ENCODE data around the gene C1QTNF6.

Gene C1QTNF6

DNA sequence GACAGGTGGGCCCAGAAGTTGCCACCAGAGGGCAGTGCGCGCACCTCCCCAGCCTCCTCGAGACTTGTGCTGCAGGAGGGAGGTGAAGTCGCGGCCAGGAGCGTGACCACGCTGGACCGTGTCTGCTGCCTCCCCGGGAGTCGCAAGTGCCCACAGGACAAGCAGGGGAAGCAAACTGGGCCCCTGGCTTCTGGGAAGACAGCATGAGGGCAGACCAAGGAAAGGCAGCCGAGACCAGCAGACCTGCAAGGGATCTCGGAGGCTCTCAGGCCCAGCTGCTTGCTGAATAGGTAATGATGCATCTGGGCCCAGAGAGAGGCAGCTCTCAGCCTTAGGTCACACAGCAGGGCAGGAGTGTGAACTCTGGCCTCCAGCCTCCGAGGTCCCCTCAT, 21.4 kb downstream of the C1QTNF6 start:
- peaks cover 6% of the 10 kb centered on the region for H3K4me1 Mint-ChIP-seq (ENCODE audit: low read depth)
- peaks cover under 1% of the 10 kb centered on the region for H3K9me3 Mint-ChIP-seq
- peaks cover 37% of the 10 kb centered on the region for H3K27me3 Mint-ChIP-seq
- no peak overlapping the region for H3K4me3 Mint-ChIP-seq
- H3K36me3 Mint-ChIP-seq (ENCODE audit: low read depth), result no peaks in the 10 kb centered on the region
- H3K27ac Mint-ChIP-seq, result no peak overlapping the region
- intact Hi-C loops (cut with micrococcal nuclease), result loop anchor here (1.0 to 5.0 kb wide), 2 partner anchors 32 to 291 kb away; no protein-coding TSS in a partner anchor

DNA sequence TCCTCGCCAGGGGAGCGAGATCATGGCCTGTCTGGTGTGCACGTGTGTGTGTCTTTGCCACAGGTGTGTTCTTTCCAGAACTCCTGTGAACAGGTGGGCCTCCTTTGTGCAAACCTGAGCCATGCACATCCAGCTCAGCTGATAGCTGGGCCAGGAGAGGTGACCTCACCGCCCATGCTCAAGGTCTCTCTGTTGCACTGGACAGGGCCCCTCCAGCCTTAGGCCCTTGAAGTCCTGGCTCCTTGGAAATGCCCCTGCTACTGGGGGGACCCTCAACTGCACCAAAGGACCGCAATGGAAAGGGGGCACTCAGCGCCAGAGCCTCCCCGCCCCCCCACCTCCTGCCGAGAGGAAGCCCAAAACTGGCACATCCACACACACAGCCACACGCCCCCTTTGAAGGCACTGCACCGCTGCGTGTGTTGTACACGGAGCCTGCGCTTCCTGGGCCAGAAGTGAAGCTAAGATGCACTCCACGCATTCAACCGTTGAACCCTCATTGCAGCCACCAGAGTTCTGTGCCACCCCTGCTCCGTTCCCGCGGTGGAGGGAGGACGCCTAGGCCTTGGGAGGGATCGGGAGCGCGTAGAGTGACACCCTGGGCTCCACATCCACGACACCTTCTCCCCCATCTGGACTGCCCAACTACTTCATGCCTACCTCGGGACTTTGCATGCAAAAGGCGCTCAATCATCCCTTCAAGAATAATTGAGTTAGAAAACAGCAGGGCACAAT, 21.9 kb downstream of the C1QTNF6 start:
- peaks cover 7% of the 10 kb centered on the region for H3K9me3 Mint-ChIP-seq
- intact Hi-C loops (cut with micrococcal nuclease), result loop anchor here (1.0 to 5.0 kb wide), 2 partner anchors 32 to 291 kb away; no protein-coding TSS in a partner anchor
- no peak overlapping the region for H3K4me3 Mint-ChIP-seq
- H3K27ac Mint-ChIP-seq, result no peak overlapping the region
- peaks cover 6% of the 10 kb centered on the region for H3K4me1 Mint-ChIP-seq (ENCODE audit: low read depth)
- peaks cover 31% of the 10 kb centered on the region for H3K27me3 Mint-ChIP-seq
- no peaks in the 10 kb centered on the region for H3K36me3 Mint-ChIP-seq (ENCODE audit: low read depth)

DNA sequence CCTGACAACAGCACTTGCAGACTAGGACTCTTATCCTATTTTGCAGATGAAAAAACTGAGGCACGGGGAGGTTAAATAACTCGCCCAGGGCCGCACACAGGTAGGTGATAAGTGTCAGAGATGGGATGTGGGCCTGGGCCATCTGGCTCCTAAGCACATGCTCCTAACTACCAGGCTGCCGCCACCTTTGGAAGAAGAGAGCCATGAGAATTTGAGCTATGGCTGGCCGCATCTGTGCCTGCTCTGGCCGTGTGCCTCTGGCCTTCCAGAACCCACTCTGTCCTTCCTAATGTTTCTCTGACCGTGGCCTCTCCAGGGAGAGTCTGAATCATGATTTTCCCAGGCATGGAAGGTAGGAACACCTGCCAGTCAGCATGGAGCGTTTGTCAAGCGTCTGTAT, 23.0 kb downstream of the C1QTNF6 start:
- no peak overlapping the region for H3K27ac Mint-ChIP-seq
- no peaks in the 10 kb centered on the region for H3K36me3 Mint-ChIP-seq (ENCODE audit: low read depth)
- H3K27me3 Mint-ChIP-seq, result peaks cover 30% of the 10 kb centered on the region
- intact Hi-C loops (cut with micrococcal nuclease), result loop anchor here (5.0 kb wide), 1 partner anchor 292 kb away; no protein-coding TSS in a partner anchor
- no peak overlapping the region for H3K4me3 Mint-ChIP-seq
- H3K9me3 Mint-ChIP-seq, result peaks cover 8% of the 10 kb centered on the region
- H3K4me1 Mint-ChIP-seq (ENCODE audit: low read depth), result peaks cover 6% of the 10 kb centered on the region

DNA sequence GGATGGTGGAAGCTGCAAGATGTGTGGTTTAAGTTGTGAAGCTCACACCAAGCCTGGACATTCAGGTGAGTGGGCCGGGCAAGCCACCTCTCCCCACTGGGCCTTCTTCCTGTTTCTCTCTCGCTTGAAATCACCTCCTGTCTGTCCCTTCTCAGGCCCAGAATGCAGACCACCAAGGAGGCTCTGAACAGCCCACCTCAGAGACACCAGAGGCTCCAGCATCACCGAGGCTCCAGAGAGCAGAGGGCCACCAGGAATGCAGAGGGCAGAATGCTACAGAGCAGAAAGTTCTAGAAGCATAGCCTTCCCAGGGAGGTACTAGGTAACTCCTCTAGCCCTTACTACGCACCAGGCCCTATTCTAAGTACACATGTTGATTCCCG, 23.6 kb downstream of the C1QTNF6 start:
- intact Hi-C loops (cut with micrococcal nuclease), result no loop called here
- peaks cover 8% of the 10 kb centered on the region for H3K9me3 Mint-ChIP-seq
- H3K27ac Mint-ChIP-seq, result no peak overlapping the region
- no peaks in the 10 kb centered on the region for H3K36me3 Mint-ChIP-seq (ENCODE audit: low read depth)
- peaks cover 27% of the 10 kb centered on the region for H3K27me3 Mint-ChIP-seq
- no peak overlapping the region for H3K4me3 Mint-ChIP-seq
- H3K4me1 Mint-ChIP-seq (ENCODE audit: low read depth), result peaks cover 6% of the 10 kb centered on the region

DNA sequence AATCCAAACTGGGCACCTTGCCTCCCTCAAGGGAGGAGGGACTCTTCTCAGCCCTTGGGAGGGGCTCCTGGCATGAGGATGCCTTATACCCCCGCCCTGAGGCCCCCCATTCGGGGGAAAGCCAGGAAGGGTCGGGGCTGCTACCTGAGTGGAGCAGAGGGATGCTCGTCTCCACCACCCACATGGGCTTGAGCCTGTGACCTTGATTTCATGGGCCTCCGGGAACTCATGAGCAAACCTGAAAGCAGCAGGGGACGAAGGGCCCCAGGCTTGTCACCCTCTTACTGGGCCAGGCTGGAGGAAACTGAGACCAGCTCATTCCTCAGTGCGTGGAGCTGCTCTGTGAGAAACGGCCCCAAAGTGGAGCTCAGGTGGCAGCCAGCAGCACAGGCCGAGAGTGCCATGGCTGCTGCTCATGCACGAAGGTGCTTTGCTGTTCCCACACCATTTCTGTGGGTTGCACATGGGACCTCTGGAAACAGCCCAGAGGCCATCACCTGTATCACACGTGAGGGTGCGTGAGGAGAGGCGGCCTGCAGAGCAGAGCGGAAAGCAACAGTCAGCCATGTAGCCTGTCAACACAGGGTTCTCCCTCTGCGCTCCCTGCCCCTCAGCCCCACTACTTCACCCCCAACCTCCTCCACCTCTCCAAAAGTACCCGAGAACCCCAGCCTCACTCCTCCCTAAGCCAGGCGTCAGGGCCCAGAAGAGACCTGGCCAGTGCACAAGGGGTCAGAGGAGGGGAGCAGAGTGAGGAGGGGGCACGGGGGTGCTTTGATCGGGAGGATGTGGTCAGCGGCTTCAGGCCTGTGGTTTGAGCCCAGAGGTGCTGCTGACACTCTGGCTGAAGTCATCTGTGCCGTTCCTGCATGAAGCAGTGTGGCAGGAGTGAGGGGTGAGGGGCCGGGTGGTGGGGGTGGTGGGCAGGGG, 24.2 kb downstream of the C1QTNF6 start:
- Mint-ChIP-seq H3K27me3 (peaks cover 28% of the 10 kb centered on the region), H3K27ac (no peak overlapping the region), H3K4me1 (ENCODE audit: low read depth) (peaks cover 6% of the 10 kb centered on the region), H3K9me3 (peaks cover 8% of the 10 kb centered on the region), H3K36me3 (ENCODE audit: low read depth) (no peaks in the 10 kb centered on the region), H3K4me3 (no peak overlapping the region)
- intact Hi-C loops (cut with micrococcal nuclease), result no loop called here

DNA sequence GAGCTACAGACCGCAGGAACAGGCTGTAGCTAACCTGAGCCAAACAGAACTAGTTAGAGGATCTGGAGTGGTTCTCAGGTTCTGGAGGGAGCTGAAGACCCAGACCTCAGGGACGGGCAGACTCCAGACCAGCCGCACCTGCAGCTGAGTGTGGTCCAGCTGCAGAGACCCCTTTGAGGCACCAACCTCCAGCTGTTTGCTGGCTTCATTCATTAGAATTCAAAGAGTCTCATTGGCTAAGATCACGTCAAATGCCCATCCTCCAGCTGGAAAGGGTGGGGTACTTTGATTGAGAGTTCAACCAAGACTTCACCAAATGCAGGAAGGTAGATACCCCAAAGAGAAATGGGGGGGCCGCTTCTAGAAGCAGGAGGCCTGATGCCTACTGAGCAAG, 25.0 kb downstream of the C1QTNF6 start:
- peaks cover 12% of the 10 kb centered on the region for H3K4me1 Mint-ChIP-seq (ENCODE audit: low read depth)
- peaks cover 8% of the 10 kb centered on the region for H3K9me3 Mint-ChIP-seq
- H3K36me3 Mint-ChIP-seq (ENCODE audit: low read depth), result no peaks in the 10 kb centered on the region
- H3K4me3 Mint-ChIP-seq, result no peak overlapping the region
- intact Hi-C loops (cut with micrococcal nuclease), result no loop called here
- H3K27me3 Mint-ChIP-seq, result peaks cover 25% of the 10 kb centered on the region
- H3K27ac Mint-ChIP-seq, result no peak overlapping the region

DNA sequence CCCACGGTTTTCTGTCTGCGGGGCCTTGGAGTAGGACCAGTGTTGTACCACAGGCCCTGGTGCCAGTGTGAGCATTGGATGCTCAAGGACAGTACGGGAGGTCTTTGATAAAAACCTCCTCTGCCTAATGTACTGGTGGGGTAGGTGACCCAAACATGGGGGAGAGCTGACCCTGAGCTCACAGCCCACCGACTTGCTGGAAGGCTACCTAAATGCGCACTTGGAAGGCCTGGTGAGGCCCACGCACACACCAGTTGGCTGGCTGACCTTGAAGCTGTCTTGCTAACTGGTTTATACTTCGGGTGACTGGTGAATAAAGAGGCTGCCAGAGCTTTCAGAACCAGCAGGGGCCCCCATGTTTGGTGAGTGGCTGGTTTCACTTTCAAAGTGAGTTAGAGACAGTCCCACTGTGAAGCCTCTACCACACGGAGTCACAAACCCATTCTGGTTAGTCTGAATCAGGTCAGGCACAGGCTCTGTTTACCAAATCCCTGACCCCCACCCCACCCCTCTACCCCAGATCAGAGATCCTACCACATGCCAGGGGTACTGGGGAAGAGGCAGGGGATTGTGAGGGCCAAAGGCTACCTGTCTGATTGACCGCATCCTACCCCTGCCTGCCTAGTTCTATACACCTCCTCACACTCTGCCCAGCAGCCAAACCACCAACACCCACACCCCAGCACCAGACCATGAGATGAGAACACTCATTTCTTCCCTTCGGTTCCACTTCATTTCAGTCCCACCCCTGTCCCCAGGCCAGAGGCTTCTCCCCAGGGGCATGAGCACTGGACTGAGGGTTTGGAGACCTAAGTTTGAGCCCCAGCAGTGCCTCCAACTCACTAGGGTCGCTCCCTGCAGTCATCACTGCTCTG, 25.6 kb downstream of the C1QTNF6 start:
- peaks cover 14% of the 10 kb centered on the region for H3K4me1 Mint-ChIP-seq (ENCODE audit: low read depth)
- intact Hi-C loops (cut with micrococcal nuclease), result no loop called here
- H3K27me3 Mint-ChIP-seq, result peaks cover 24% of the 10 kb centered on the region
- H3K36me3 Mint-ChIP-seq (ENCODE audit: low read depth), result no peaks in the 10 kb centered on the region
- H3K4me3 Mint-ChIP-seq, result no peak overlapping the region
- H3K9me3 Mint-ChIP-seq, result peaks cover 8% of the 10 kb centered on the region
- H3K27ac Mint-ChIP-seq, result no peak overlapping the region

DNA sequence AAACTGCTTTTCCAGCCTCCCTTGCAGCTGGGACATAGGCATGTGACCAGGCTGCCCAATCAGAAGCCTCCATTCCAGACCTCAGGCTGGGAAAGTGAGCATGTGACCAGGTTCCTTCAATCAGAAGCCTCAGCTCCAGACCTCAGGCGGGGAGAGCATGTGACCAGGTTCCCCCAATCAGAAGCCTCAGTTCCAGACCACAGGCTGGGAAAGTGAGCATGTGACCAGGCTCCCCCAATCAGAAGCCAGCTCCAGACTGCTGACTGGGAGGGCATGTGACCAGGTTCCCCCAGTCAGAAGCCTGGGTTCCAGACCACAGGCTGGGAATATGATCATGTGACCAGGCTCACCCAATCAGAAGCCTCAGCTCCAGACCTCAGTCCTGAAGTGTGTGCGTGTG, 26.6 kb downstream of the C1QTNF6 start:
- intact Hi-C loops (cut with micrococcal nuclease), result no loop called here
- Mint-ChIP-seq H3K4me1 (ENCODE audit: low read depth) (peaks cover 10% of the 10 kb centered on the region), H3K9me3 (peaks cover 8% of the 10 kb centered on the region), H3K36me3 (ENCODE audit: low read depth) (no peaks in the 10 kb centered on the region), H3K27me3 (peaks cover 25% of the 10 kb centered on the region), H3K4me3 (no peak overlapping the region), H3K27ac (no peak overlapping the region)

DNA sequence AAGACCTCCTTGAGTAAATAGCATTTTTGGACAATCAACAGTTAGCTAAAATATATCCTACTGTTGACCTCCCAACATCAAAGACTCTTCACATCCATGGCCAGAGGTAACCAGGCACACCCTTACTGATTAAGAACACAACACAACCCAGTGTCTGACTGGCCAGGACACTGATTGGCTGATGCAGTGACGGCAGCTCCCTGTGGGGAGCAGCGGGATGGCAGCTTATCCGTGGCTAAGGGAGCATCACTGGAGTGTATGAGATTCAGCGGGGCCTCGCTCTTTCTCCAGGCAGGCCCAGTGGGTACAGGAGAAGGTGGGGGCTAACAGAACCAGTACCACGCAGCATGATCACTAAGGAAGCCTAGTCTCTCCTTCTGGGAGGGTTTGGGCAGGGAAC, 28.0 kb downstream of the C1QTNF6 start:
- Mint-ChIP-seq H3K4me3 (no peak overlapping the region), H3K27ac (no peak overlapping the region), H3K27me3 (peaks cover 25% of the 10 kb centered on the region), H3K9me3 (peaks cover 8% of the 10 kb centered on the region), H3K36me3 (ENCODE audit: low read depth) (no peaks in the 10 kb centered on the region), H3K4me1 (ENCODE audit: low read depth) (peaks cover 8% of the 10 kb centered on the region)
- intact Hi-C loops (cut with micrococcal nuclease), result no loop called here

DNA sequence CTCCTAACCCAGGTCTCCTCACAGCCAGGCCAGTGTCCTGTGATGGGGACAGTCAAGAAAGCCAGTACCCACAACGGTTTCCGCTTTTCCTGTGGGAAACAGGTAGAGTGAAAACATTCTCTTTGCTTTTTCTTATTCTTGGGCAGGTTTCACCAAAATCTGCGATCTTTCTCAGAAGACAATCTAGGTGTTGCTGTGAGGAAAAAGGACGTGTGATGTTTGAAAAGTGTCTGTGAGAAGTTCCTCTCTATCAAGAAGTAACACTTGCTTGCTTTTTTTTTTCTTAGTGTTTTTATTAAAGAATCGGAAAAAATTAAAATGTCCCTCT, 29.1 kb downstream of the C1QTNF6 start:
- Mint-ChIP-seq H3K36me3 (ENCODE audit: low read depth) (no peaks in the 10 kb centered on the region), H3K4me1 (ENCODE audit: low read depth) (peaks cover 8% of the 10 kb centered on the region), H3K27me3 (peaks cover 25% of the 10 kb centered on the region), H3K9me3 (peaks cover 8% of the 10 kb centered on the region), H3K27ac (no peak overlapping the region), H3K4me3 (no peak overlapping the region)
- intact Hi-C loops (cut with micrococcal nuclease), result no loop called here

DNA sequence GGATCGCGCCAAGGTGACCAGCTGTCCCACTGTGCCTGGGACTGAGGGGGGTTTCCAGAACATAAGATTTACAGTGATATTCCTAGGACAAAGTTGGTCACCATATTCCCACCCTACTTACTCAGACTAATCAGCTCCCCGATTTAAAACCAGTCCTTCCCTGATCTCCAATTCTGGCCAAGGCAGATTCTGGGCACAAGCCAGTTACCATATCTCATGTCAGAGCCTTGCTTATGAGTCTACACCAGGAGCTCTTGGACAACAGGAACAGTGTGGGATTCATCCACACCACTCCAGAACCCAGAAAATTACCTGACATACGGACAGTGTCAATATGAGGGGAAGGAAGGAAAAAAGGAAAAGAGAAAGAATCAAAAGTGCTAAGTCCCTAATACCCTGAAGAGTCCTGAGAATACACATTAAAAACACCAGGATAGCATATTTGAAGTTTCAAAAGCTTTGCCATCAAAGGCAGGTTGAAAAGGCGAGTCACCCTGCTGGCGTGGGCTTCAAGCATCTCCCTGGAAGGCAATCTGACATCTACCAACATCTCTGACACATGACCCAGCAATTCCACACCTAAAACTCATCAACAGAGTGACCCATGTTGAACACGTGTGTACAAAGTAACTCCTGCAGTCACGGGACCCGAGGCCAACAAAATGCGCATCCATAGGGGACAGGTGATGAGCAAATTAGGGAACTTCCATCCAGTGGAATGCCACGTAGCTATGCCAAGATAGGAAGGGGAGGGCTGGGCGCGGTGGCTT, 30.3 kb downstream of the C1QTNF6 start:
- H3K4me3 Mint-ChIP-seq, result no peak overlapping the region
- H3K27me3 Mint-ChIP-seq, result peaks cover 25% of the 10 kb centered on the region
- H3K27ac Mint-ChIP-seq, result no peak overlapping the region
- H3K4me1 Mint-ChIP-seq (ENCODE audit: low read depth), result peaks cover 8% of the 10 kb centered on the region
- no peaks in the 10 kb centered on the region for H3K36me3 Mint-ChIP-seq (ENCODE audit: low read depth)
- peaks cover 8% of the 10 kb centered on the region for H3K9me3 Mint-ChIP-seq
- intact Hi-C loops (cut with micrococcal nuclease), result no loop called here

DNA sequence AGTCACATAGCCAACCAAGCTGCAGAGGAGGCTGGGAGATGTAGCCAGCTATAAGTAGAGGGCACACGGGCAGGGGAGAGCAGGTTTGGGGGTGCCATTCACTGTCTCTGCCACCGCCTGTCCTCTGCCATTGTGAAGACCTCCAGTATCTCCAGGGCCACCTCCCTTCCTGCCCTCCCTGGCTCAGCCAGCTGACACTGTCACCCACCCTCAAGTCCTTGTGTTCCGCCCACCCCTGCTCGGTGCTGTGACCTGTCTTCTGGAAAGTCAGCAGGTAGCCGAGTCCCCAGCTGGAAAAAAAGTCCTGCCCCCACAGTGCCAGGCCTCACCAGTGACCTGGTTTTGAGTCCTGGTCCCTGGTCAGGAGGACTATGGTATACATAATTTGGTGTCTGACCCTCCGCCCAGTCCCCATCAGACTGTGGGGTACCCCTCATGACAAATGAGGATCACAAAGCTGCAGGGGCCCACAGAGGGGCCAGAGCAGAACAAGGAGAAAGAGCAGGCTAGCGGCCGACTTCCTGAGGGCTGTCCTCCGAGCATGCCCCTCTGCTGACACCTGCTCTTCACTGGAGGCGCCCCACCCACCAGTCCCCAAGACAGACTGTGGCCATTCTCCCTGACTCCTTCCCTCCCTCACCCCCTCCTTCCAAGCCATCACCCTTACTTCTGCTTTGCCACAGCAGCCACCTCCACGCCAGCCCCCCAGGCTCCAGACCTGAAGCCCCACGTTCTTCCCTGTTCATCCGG, 31.2 kb downstream of the C1QTNF6 start:
- no peak overlapping the region for H3K27ac Mint-ChIP-seq
- H3K4me3 Mint-ChIP-seq, result no peak overlapping the region
- H3K4me1 Mint-ChIP-seq (ENCODE audit: low read depth), result peaks cover 8% of the 10 kb centered on the region

DNA sequence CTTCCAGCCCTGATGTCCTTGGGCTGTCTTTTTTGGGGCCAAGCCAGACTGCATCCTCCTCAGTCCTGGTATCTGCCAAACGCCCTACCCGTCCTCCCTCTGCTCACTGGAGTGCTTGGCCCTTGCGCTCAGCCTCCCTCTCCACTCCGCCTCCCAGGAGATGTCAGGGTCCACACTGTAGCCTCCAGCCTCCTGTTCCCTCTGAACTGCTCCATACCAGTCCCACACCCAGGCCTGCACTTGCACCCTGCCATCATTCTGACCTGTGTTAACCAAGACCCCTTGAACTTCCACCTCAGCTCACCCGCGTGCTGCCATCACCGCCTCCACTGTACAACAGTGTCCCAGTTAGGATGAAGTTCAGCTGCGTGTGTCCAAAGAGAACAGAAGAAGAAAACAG, 32.1 kb downstream of the C1QTNF6 start:
- H3K27ac Mint-ChIP-seq, result no peak overlapping the region
- H3K36me3 Mint-ChIP-seq (ENCODE audit: low read depth), result no peaks in the 10 kb centered on the region
- no peak overlapping the region for H3K4me3 Mint-ChIP-seq
- H3K4me1 Mint-ChIP-seq (ENCODE audit: low read depth), result peaks cover 8% of the 10 kb centered on the region
- H3K9me3 Mint-ChIP-seq, result peaks cover under 1% of the 10 kb centered on the region
- peaks cover 24% of the 10 kb centered on the region for H3K27me3 Mint-ChIP-seq
- intact Hi-C loops (cut with micrococcal nuclease), result no loop called here

More for the DNA sequence above, 31.2 kb downstream of the C1QTNF6 start:
- no peaks in the 10 kb centered on the region for H3K36me3 Mint-ChIP-seq (ENCODE audit: low read depth)
- intact Hi-C loops (cut with micrococcal nuclease), result no loop called here
- peaks cover 8% of the 10 kb centered on the region for H3K9me3 Mint-ChIP-seq
- peaks cover 25% of the 10 kb centered on the region for H3K27me3 Mint-ChIP-seq
